WTC11 (cell line): ENCODE results near the gene APOO. TPM values are rescaled to one million over a fixed set of nuclear protein-coding genes. Genes with fewer than 3 reads are reported as not detected.

Source experiments
- ATAC-seq: fragments of 200-7000 bp; cut with Tn5 transposase; 2 replicates; pipeline ENCODE4 v1.10.0; 2021; ENCODE audit warnings: mild to moderate bottlenecking, moderate library complexity
- CTCF ChIA-PET: fragments of 300-600 bp; sonication (Branson Sonifier 250); formaldehyde crosslinking; loops from one replicate; lab custom pipeline; 2021; ENCODE audit warnings: antibody characterized with exemption; lab: Charles Lee
- POLR2A ChIA-PET: fragments of 350-600 bp; sonication (Branson Sonifier 250); formaldehyde crosslinking; loops from one replicate; lab custom pipeline; 2021; ENCODE audit warnings: antibody characterized with exemption; lab: Charles Lee
- DNase-seq: peaks from one replicate; pipeline ENCODE4 v3.0.0; 2021; ENCODE audit warnings: low spot score
- H3K27ac Mint-ChIP-seq: 2 replicates; pipeline ENCODE4 v1.8.0; 2021; ENCODE audit warnings: mixed read lengths
- H3K27me3 Mint-ChIP-seq: 2 replicates; pipeline ENCODE4 v1.8.0; 2021; ENCODE audit warnings: low read depth, mild to moderate bottlenecking, moderate library complexity, mixed read lengths
- H3K36me3 Mint-ChIP-seq: 2 replicates; pipeline ENCODE4 v1.8.0; 2021; ENCODE audit warnings: mixed read lengths
- H3K4me1 Mint-ChIP-seq: 2 replicates; pipeline ENCODE4 v1.8.0; 2022; ENCODE audit warnings: mixed read lengths
- H3K4me3 Mint-ChIP-seq: 2 replicates; pipeline ENCODE4 v1.8.0; 2021; ENCODE audit warnings: mild to moderate bottlenecking, moderate library complexity, mixed read lengths
- H3K9me3 Mint-ChIP-seq: 2 replicates; pipeline ENCODE4 v1.8.0; 2021; ENCODE audit warnings: mixed read lengths
- CBFB ChIP-seq: sonication (generic); formaldehyde crosslinking; IDR thresholded peaks from 2 replicates; pipeline ENCODE4 v1.8.1; 2022; ENCODE audit warnings: mild to moderate bottlenecking, low read depth, missing genetic modification reagents
- CREB1 ChIP-seq: sonication (generic); formaldehyde crosslinking; IDR thresholded peaks from 2 replicates; pipeline ENCODE4 v1.8.0; 2023; ENCODE audit warnings: mild to moderate bottlenecking, missing genetic modification reagents
- IRF2 ChIP-seq: sonication (generic); formaldehyde crosslinking; IDR thresholded peaks from 2 replicates; pipeline ENCODE4 v1.8.0; 2022; ENCODE audit warnings: low read depth, missing genetic modification reagents, borderline replicate concordance
- NFYB ChIP-seq: sonication (generic); formaldehyde crosslinking; conservative IDR thresholded peaks from 2 replicates; pipeline ENCODE4 v1.8.0; 2022; ENCODE audit warnings: low read depth, missing genetic modification reagents
- PRRX2 ChIP-seq: fragments of 250-450 bp; sonication (Bioruptor Pico); IDR thresholded peaks from 2 replicates; pipeline ENCODE4 v1.8.0; 2021; ENCODE audit warnings: mild to moderate bottlenecking
- SMAD3 ChIP-seq: sonication (generic); formaldehyde crosslinking; IDR thresholded peaks from 2 replicates; pipeline ENCODE4 v1.8.0; 2022; ENCODE audit warnings: missing genetic modification reagents, mild to moderate bottlenecking, borderline replicate concordance
- ZNF121 ChIP-seq: sonication (generic); formaldehyde crosslinking; IDR thresholded peaks from 2 replicates; pipeline ENCODE4 v1.8.0; 2023; ENCODE audit warnings: missing genetic modification reagents
- ZNF232 ChIP-seq: sonication (generic); formaldehyde crosslinking; IDR thresholded peaks from 2 replicates; pipeline ENCODE4 v1.8.0; 2022; ENCODE audit warnings: mild to moderate bottlenecking, missing genetic modification reagents
- total RNA-seq: library from RNA; stranded (reverse); gene quantifications from 3 replicates; pipeline ENCODE4 v1.2.3, GENCODE V29; 2021
- TF ChIP-seq, protein P1 (sequence below): sonication (generic); formaldehyde crosslinking; IDR thresholded peaks from 2 replicates; pipeline ENCODE4 v1.8.0; 2023; ENCODE audit warnings: missing genetic modification reagents
- TF ChIP-seq, protein P2 (sequence below): sonication (generic); formaldehyde crosslinking; IDR thresholded peaks from 2 replicates; pipeline ENCODE4 v1.8.0; 2023; ENCODE audit warnings: missing genetic modification reagents, mild to moderate bottlenecking, borderline replicate concordance
- TF ChIP-seq, protein P3 (sequence below): fragments of 250-450 bp; sonication (Bioruptor Pico); IDR thresholded peaks from 2 replicates; pipeline ENCODE4 v2.1.2; 2022; ENCODE audit warnings: mild to moderate bottlenecking, moderate library complexity
- TF ChIP-seq, protein P4 (sequence below): sonication (generic); formaldehyde crosslinking; IDR thresholded peaks from 2 replicates; pipeline ENCODE4 v1.8.0; 2022; ENCODE audit warnings: mild to moderate bottlenecking, missing genetic modification reagents
- TF ChIP-seq, protein P5 (sequence below): sonication (generic); formaldehyde crosslinking; IDR thresholded peaks from 2 replicates; pipeline ENCODE4 v1.8.1; 2023; ENCODE audit warnings: mild to moderate bottlenecking, moderate library complexity, missing genetic modification reagents
- TF ChIP-seq, protein P6 (sequence below): sonication (generic); formaldehyde crosslinking; conservative IDR thresholded peaks from 2 replicates; pipeline ENCODE4 v1.8.1; 2022; ENCODE audit warnings: mild to moderate bottlenecking, missing genetic modification reagents
- TF ChIP-seq, protein P7 (sequence below): fragments of 200-600 bp; IDR thresholded peaks from 2 replicates; pipeline ENCODE4 v1.8.0; 2022; ENCODE audit warnings: antibody characterized with exemption
- TF ChIP-seq, protein P8 (sequence below): sonication (generic); formaldehyde crosslinking; IDR thresholded peaks from 2 replicates; pipeline ENCODE4 v1.8.1; 2023; ENCODE audit warnings: mild to moderate bottlenecking, missing genetic modification reagents

APOO gene
- total RNA-seq, 1 experiment from 2014 or later: 55.5 TPM

DNA sequence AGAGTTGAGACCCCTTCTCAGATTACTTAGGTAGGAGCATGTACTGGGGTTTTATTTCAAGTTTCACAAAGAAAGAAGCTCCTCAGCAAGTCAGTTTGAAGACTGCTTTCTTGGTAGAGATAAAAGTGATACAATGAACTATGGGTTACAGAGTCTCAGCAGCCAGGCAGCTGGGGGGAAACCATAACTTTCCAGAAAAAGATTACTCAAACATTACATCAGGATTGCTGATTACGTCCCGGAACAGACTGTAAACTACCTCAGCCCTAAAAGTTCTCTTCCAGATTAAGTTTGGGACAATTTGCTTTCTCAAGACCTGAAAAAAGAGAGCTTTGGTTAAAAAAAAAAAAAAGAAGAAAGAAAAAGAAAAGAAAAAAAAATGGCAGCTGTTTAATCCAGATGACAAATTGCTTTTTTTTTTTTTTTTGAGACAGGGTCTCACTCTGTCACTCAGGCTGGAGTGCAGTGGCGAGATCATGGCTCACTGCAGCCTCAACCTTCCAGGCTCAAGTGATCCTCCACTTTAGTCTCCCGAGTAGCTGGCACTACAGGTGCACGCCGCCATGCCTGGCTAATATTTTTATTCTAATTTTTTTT is 108.2 kb downstream of the APOO start:
- CTCF ChIA-PET: interaction anchor here (0.8 kb wide), 1 partner anchor 102 kb away, joined by 3 read pairs; no protein-coding TSS in a partner anchor
- Mint-ChIP-seq H3K4me1 (peaks cover 34% of the 10 kb centered on the region), H3K4me3 (no peak overlapping the region), H3K9me3 (no peaks in the 10 kb centered on the region), H3K27ac (peak overlapping the region; percentile 80; the same call in 1 of the 2 replicates), H3K27me3 (no peaks in the 10 kb centered on the region), H3K36me3 (no peaks in the 10 kb centered on the region)
- ATAC-seq: no peak
- TF ChIP-seq, protein P1, sequence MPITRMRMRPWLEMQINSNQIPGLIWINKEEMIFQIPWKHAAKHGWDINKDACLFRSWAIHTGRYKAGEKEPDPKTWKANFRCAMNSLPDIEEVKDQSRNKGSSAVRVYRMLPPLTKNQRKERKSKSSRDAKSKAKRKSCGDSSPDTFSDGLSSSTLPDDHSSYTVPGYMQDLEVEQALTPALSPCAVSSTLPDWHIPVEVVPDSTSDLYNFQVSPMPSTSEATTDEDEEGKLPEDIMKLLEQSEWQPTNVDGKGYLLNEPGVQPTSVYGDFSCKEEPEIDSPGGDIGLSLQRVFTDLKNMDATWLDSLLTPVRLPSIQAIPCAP: no peak
- TF ChIP-seq, protein P2, sequence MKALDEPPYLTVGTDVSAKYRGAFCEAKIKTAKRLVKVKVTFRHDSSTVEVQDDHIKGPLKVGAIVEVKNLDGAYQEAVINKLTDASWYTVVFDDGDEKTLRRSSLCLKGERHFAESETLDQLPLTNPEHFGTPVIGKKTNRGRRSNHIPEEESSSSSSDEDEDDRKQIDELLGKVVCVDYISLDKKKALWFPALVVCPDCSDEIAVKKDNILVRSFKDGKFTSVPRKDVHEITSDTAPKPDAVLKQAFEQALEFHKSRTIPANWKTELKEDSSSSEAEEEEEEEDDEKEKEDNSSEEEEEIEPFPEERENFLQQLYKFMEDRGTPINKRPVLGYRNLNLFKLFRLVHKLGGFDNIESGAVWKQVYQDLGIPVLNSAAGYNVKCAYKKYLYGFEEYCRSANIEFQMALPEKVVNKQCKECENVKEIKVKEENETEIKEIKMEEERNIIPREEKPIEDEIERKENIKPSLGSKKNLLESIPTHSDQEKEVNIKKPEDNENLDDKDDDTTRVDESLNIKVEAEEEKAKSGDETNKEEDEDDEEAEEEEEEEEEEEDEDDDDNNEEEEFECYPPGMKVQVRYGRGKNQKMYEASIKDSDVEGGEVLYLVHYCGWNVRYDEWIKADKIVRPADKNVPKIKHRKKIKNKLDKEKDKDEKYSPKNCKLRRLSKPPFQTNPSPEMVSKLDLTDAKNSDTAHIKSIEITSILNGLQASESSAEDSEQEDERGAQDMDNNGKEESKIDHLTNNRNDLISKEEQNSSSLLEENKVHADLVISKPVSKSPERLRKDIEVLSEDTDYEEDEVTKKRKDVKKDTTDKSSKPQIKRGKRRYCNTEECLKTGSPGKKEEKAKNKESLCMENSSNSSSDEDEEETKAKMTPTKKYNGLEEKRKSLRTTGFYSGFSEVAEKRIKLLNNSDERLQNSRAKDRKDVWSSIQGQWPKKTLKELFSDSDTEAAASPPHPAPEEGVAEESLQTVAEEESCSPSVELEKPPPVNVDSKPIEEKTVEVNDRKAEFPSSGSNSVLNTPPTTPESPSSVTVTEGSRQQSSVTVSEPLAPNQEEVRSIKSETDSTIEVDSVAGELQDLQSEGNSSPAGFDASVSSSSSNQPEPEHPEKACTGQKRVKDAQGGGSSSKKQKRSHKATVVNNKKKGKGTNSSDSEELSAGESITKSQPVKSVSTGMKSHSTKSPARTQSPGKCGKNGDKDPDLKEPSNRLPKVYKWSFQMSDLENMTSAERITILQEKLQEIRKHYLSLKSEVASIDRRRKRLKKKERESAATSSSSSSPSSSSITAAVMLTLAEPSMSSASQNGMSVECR (CRISPR knock-in tag): no peak
- TF ChIP-seq CBFB (CRISPR knock-in tag): no peak
- no peak for TF ChIP-seq ZNF121 (CRISPR knock-in tag)
- TF ChIP-seq NFYB (CRISPR knock-in tag): no peak
- POLR2A ChIA-PET: interaction anchor here (0.5 kb wide), 2 partner anchors 12 to 102 kb away, joined by 3 to 5 read pairs; no protein-coding TSS in a partner anchor
- DNase-seq: no peak

DNA sequence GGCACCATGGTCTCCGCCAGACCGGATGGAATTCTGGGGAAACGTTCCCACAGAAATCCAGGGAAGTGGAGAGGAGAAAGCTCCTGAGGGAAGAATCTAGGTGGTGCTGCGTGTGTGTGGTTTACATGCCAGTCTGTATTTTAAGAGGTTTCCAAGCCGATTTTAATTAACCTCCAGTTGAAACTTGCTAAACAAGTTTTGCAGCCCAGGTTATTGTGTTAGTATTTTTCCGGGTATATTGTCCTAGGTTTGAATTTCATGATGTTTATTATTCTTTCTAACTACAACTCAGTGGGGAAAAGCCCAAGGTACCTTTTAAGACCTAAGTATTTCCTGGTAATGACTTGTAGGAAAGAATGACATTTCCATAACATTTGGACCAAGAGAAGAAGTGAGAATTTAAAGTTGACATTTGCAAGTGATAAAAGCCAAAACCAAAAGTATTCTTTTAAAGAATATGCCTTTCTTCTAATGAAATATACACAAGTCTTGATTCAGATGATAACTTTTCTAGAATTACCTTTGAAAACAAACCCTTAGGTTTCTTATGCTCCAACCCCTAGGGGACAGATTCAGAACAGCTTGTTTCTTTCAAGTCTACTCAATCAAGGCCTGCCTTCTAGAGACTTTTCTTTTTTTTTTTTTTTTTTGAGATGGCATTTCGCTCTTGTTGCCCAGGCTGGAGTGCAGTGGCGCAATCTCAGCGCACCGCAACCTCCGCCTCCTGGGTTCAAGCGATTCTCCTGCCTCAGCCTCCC is 110.2 kb downstream of the APOO start:
- Mint-ChIP-seq H3K36me3 (no peaks in the 10 kb centered on the region), H3K4me1 (peaks cover 34% of the 10 kb centered on the region), H3K27ac (peak overlapping the region; percentile 45; the same call in 1 of the 2 replicates), H3K4me3 (no peak overlapping the region), H3K27me3 (no peaks in the 10 kb centered on the region), H3K9me3 (no peaks in the 10 kb centered on the region)
- CTCF ChIA-PET: interaction anchor here (0.6 to 2.4 kb wide), 6 partner anchors 9 to 247 kb away, joined by 3 to 9 read pairs (median 3); partner anchors contain the start of genes PRDX4 and SAT1
- POLR2A ChIA-PET: interaction anchor here (0.6 to 0.7 kb wide), 2 partner anchors 10 to 257 kb away, joined by 3 to 4 read pairs; no protein-coding TSS in a partner anchor
- ATAC-seq: no peak; the same call in 1 of the 2 replicates
- DNase-seq: no peak
- TF ChIP-seq, protein P3, sequence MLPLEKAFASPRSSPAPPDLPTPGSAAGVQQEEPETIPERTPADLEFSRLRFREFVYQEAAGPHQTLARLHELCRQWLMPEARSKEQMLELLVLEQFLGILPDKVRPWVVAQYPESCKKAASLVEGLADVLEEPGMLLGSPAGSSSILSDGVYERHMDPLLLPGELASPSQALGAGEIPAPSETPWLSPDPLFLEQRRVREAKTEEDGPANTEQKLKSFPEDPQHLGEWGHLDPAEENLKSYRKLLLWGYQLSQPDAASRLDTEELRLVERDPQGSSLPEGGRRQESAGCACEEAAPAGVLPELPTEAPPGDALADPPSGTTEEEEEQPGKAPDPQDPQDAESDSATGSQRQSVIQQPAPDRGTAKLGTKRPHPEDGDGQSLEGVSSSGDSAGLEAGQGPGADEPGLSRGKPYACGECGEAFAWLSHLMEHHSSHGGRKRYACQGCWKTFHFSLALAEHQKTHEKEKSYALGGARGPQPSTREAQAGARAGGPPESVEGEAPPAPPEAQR (CRISPR knock-in tag): no peak
- TF ChIP-seq, protein P4, sequence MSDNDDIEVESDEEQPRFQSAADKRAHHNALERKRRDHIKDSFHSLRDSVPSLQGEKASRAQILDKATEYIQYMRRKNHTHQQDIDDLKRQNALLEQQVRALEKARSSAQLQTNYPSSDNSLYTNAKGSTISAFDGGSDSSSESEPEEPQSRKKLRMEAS (CRISPR knock-in tag): no peak
- TF ChIP-seq SMAD3 (CRISPR knock-in tag) (no peak), PRRX2 (no peak), ZNF232 (CRISPR knock-in tag) (no peak), CREB1 (CRISPR knock-in tag) (no peak), IRF2 (CRISPR knock-in tag) (no peak)
- TF ChIP-seq, protein P5, sequence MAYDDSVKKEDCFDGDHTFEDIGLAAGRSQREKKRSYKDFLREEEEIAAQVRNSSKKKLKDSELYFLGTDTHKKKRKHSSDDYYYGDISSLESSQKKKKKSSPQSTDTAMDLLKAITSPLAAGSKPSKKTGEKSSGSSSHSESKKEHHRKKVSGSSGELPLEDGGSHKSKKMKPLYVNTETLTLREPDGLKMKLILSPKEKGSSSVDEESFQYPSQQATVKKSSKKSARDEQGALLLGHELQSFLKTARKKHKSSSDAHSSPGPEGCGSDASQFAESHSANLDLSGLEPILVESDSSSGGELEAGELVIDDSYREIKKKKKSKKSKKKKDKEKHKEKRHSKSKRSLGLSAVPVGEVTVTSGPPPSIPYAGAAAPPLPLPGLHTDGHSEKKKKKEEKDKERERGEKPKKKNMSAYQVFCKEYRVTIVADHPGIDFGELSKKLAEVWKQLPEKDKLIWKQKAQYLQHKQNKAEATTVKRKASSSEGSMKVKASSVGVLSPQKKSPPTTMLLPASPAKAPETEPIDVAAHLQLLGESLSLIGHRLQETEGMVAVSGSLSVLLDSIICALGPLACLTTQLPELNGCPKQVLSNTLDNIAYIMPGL: no peak
- TF ChIP-seq, protein P6, sequence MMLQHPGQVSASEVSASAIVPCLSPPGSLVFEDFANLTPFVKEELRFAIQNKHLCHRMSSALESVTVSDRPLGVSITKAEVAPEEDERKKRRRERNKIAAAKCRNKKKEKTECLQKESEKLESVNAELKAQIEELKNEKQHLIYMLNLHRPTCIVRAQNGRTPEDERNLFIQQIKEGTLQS (CRISPR knock-in tag): no peak
- TF ChIP-seq, protein P7, sequence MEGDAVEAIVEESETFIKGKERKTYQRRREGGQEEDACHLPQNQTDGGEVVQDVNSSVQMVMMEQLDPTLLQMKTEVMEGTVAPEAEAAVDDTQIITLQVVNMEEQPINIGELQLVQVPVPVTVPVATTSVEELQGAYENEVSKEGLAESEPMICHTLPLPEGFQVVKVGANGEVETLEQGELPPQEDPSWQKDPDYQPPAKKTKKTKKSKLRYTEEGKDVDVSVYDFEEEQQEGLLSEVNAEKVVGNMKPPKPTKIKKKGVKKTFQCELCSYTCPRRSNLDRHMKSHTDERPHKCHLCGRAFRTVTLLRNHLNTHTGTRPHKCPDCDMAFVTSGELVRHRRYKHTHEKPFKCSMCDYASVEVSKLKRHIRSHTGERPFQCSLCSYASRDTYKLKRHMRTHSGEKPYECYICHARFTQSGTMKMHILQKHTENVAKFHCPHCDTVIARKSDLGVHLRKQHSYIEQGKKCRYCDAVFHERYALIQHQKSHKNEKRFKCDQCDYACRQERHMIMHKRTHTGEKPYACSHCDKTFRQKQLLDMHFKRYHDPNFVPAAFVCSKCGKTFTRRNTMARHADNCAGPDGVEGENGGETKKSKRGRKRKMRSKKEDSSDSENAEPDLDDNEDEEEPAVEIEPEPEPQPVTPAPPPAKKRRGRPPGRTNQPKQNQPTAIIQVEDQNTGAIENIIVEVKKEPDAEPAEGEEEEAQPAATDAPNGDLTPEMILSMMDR: no peak
- TF ChIP-seq, protein P8, sequence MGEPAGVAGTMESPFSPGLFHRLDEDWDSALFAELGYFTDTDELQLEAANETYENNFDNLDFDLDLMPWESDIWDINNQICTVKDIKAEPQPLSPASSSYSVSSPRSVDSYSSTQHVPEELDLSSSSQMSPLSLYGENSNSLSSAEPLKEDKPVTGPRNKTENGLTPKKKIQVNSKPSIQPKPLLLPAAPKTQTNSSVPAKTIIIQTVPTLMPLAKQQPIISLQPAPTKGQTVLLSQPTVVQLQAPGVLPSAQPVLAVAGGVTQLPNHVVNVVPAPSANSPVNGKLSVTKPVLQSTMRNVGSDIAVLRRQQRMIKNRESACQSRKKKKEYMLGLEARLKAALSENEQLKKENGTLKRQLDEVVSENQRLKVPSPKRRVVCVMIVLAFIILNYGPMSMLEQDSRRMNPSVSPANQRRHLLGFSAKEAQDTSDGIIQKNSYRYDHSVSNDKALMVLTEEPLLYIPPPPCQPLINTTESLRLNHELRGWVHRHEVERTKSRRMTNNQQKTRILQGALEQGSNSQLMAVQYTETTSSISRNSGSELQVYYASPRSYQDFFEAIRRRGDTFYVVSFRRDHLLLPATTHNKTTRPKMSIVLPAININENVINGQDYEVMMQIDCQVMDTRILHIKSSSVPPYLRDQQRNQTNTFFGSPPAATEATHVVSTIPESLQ (CRISPR knock-in tag): no peak
